Ishikawa (cell line): ENCODE data around the gene SURF6.
A peak's percentile ranks its signal among the peaks of the same experiment; 100 is the strongest.

ENCODE experiments used
- CEBPB ChIP-seq: IDR thresholded peaks from 2 replicates; pipeline ENCODE4 v1.6.1; 2012
- CREB1 ChIP-seq: IDR thresholded peaks from 2 replicates; pipeline ENCODE4 v1.6.1; 2012; ENCODE audit warnings: low read depth
- EGR1 ChIP-seq: IDR thresholded peaks from 2 replicates; pipeline ENCODE4 v1.6.1; 2012
- EP300 ChIP-seq: IDR thresholded peaks from 2 replicates; pipeline ENCODE4 v1.6.1; 2012; ENCODE audit warnings: borderline replicate concordance
- FOXM1 ChIP-seq: IDR thresholded peaks from 2 replicates; pipeline ENCODE4 v1.6.1; 2012; ENCODE audit warnings: low read depth, borderline replicate concordance
- NFIC ChIP-seq: IDR thresholded peaks from 2 replicates; pipeline ENCODE4 v1.6.1; 2012
- RAD21 ChIP-seq: IDR thresholded peaks from 2 replicates; pipeline ENCODE4 v1.6.1; 2012; ENCODE audit warnings: low read depth
- TAF1 ChIP-seq: IDR thresholded peaks from 2 replicates; pipeline ENCODE4 v1.6.1; 2012; ENCODE audit warnings: low read depth, mild to moderate bottlenecking
- TCF12 ChIP-seq: IDR thresholded peaks from 2 replicates; pipeline ENCODE4 v1.6.1; 2012; ENCODE audit warnings: low read depth
- TEAD4 ChIP-seq: IDR thresholded peaks from 2 replicates; pipeline ENCODE4 v1.6.1; 2012
- YY1 ChIP-seq: IDR thresholded peaks from 2 replicates; pipeline ENCODE4 v1.6.1; 2012; ENCODE audit warnings: low read depth
- ZBTB7A ChIP-seq: IDR thresholded peaks from 2 replicates; pipeline ENCODE4 v1.6.1; 2012; ENCODE audit warnings: low read depth
- TF ChIP-seq, protein P1 (sequence below): IDR thresholded peaks from 2 replicates; pipeline ENCODE4 v1.6.1; 2012; ENCODE audit warnings: low read depth, mild to moderate bottlenecking
- TF ChIP-seq, protein P2 (sequence below): IDR thresholded peaks from 2 replicates; pipeline ENCODE4 v1.6.1; 2012
- TF ChIP-seq, protein P3 (sequence below): IDR thresholded peaks from 2 replicates; pipeline ENCODE4 v1.6.1; 2012

Gene SURF6

DNA sequence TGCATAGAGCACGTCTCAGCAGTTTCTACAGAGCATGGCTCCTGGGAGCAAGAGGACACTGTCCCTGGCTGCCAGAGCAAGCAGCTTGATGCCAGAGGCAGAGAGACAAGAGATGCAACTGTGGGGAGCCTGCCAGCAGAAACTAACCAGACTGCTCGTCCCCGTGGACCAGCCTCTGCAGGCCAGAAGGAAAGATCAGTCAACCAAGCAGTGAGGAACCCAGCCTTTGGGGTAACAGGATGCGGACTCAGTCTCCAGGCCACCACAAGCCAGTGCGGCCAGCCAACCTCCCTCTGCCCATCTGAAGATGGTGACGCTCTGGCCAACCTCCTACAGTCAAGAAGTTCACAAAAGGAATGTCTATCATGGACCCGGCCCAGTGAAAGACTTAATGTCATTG is 36.2 kb upstream of the SURF6 start:
- TF ChIP-seq EGR1 (no peak), ZBTB7A (no peak), TEAD4 (no peak), NFIC (no peak), TAF1 (no peak), YY1 (no peak), EP300 (no peak), RAD21 (no peak), FOXM1 (no peak), CEBPB (no peak), TCF12 (no peak)
- TF ChIP-seq, protein P1, sequence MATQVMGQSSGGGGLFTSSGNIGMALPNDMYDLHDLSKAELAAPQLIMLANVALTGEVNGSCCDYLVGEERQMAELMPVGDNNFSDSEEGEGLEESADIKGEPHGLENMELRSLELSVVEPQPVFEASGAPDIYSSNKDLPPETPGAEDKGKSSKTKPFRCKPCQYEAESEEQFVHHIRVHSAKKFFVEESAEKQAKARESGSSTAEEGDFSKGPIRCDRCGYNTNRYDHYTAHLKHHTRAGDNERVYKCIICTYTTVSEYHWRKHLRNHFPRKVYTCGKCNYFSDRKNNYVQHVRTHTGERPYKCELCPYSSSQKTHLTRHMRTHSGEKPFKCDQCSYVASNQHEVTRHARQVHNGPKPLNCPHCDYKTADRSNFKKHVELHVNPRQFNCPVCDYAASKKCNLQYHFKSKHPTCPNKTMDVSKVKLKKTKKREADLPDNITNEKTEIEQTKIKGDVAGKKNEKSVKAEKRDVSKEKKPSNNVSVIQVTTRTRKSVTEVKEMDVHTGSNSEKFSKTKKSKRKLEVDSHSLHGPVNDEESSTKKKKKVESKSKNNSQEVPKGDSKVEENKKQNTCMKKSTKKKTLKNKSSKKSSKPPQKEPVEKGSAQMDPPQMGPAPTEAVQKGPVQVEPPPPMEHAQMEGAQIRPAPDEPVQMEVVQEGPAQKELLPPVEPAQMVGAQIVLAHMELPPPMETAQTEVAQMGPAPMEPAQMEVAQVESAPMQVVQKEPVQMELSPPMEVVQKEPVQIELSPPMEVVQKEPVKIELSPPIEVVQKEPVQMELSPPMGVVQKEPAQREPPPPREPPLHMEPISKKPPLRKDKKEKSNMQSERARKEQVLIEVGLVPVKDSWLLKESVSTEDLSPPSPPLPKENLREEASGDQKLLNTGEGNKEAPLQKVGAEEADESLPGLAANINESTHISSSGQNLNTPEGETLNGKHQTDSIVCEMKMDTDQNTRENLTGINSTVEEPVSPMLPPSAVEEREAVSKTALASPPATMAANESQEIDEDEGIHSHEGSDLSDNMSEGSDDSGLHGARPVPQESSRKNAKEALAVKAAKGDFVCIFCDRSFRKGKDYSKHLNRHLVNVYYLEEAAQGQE, result no peak
- TF ChIP-seq, protein P2, sequence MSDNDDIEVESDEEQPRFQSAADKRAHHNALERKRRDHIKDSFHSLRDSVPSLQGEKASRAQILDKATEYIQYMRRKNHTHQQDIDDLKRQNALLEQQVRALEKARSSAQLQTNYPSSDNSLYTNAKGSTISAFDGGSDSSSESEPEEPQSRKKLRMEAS, result no peak
- TF ChIP-seq, protein P3, sequence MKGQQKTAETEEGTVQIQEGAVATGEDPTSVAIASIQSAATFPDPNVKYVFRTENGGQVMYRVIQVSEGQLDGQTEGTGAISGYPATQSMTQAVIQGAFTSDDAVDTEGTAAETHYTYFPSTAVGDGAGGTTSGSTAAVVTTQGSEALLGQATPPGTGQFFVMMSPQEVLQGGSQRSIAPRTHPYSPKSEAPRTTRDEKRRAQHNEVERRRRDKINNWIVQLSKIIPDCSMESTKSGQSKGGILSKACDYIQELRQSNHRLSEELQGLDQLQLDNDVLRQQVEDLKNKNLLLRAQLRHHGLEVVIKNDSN, result no peak

DNA sequence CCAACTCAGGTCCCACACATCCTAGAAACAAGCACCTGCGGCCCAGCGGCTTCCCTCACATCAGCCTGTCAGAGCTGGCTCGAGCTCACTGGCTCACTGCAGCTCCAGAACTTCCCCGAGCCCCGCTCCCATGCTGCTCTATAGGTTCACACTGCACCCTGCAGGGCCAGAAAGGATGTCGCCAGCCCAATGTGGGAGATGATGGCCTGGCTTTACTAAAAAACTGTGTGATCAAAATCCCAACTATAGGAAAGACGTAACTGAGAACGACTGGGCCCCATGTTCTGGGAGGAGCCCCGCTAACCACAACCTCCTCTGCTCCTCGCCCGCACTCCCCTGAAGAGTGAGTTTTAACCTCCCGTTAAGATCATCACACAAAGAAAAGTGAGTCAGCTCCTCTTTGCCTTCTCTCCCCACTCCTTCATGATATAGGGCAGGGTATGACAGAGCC is 35.3 kb upstream of the SURF6 start:
- no peak for TF ChIP-seq TEAD4
- TF ChIP-seq CREB1, result no peak
- no peak for TF ChIP-seq ZBTB7A
- no peak for TF ChIP-seq FOXM1
- TF ChIP-seq YY1, result no peak
- TF ChIP-seq, protein P2, result no peak
- TF ChIP-seq, protein P3, result no peak
- TF ChIP-seq EGR1, result no peak

DNA sequence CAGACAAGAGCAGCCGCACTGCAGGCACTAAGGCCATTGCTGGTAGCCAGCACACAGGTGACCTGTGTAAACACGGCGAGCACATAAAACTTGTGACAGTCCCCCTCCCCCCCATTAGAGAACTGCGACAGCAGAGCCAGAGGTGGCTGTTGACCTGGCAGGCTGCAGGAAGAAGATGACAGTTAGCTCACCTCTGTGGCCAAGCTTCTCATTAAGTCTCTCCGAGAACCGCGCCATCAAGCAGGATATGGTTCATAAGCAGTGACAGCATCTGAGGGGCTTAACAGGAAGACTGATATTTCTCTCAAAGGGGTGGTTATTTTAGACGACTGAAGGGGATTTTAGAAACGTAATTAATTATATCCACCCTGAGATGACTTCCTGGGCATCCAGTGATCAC is 34.7 kb upstream of the SURF6 start:
- TF ChIP-seq YY1, result no peak
- TF ChIP-seq, protein P3, result no peak
- TF ChIP-seq TAF1, result no peak
- TF ChIP-seq TCF12, result no peak
- no peak for TF ChIP-seq EP300
- TF ChIP-seq RAD21, result no peak
- no peak for TF ChIP-seq EGR1
- no peak for TF ChIP-seq FOXM1

DNA sequence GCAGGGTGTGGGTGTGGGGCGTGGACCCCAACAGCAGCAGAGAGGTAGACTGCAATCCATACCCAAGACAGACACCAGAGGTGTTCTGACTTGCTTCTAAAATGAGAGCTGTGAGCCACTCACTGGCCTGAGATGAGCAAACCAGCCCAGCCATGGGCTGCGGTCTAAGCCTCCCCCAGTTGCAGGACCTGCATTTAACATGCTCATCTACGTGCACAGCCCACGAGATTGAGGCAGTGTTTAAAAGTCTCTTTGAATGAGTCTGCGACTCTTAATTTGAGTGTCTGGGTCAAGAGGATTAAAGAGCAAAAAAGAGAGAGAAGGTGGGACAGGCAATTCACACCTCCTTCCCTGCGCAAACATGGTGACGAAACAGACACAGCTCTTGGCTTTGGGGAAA is 33.9 kb upstream of the SURF6 start:
- TF ChIP-seq, protein P3, result no peak
- TF ChIP-seq RAD21, result no peak
- no peak for TF ChIP-seq CEBPB
- TF ChIP-seq TAF1, result no peak
- no peak for TF ChIP-seq FOXM1
- TF ChIP-seq YY1, result no peak
- TF ChIP-seq, protein P2, result no peak

DNA sequence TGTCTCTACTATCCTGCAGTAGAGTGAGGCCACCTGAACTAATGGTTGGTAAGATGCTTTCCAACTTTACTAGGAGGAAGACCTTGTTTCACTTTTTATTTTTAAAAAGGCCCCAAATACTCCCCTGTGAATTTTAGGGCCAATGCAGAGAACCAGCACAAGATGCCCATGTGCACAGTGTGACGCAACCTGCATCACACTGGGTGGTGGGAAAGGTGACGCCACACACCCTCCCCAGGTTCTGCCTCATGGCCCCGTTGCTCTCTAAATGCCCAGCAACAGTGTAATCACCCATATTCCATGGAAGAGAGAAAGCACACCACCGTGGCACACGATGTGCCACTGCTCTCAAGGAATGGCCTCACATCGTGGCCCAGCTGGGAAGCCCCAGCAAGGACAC is 33.4 kb upstream of the SURF6 start:
- 0 out of 2 replicates have a peak, but pooled peaks have one; percentile 16 for TF ChIP-seq CEBPB
- no peak for TF ChIP-seq FOXM1
- no peak for TF ChIP-seq TAF1

DNA sequence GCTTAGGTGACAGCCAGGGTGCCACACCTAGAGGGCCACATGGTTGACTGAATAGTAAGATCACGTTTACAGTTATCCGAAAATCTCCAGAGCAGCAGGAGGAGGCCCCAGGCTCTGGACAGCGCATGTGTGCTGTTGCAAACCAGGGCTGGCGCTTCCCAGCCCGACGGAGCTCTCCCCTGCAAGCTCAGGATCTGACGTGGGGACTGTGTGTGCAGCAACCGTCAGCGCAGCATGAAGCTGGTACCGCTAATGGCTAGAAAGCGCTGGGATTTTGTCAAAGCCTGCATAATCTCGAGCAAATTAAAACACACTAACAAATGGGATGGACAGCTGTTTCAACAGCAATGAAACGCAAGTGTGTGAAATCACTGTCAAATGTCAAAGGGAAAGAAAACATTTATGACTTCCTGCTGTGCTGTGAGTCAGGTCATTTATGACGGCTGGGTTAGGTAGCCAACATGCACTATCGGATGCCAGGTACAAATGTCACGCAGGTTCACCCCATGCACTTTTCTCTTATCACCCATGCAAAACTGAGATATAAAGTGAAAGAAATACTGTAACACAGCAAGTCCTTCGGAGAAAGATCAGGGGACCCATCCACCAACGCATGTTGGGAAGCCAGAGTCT is 32.4 kb upstream of the SURF6 start:
- TF ChIP-seq YY1 (no peak), TCF12 (no peak), ZBTB7A (no peak), TEAD4 (no peak)

DNA sequence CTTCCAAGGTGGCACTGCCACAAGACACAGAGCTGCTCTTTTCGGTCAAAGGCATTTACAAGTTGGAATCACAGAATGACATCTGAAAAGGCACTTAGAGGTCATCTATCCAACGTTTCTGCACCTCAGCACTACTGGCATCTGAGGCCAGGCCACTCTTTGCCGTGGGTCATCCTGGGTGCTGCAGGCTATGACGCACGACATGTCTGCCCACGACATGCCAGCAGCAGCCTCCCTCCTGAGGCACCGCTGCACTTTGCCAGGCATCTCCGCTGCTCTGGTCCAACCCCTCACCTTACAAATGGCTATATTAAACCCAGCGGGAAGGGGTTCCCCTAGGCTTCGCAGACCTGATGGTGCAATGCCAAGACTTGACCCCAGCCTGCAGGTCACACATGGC is 31.8 kb upstream of the SURF6 start:
- TF ChIP-seq, protein P3, result no peak
- no peak for TF ChIP-seq CEBPB
- TF ChIP-seq YY1, result no peak
- no peak for TF ChIP-seq RAD21
- TF ChIP-seq CREB1, result no peak
- no peak for TF ChIP-seq EP300
- TF ChIP-seq NFIC, result no peak
